IPS-15b (cell line): Measurements from ENCODE around the gene KRTAP3-1.
"Not testable (repeated sequence)": the region's sequence is repeated elsewhere in the genome, so short reads cannot be mapped to it uniquely, and the experiment has no call there.

Experiments used
- H3K27me3 ChIP-seq: one replicate; pipeline ENCODE4 v1.6.1; 2013; ENCODE audit warnings: low read length; ENCODE audit not compliant: control insufficient read depth, insufficient read depth
- H3K36me3 ChIP-seq: one replicate; pipeline ENCODE4 v1.6.1; 2013; ENCODE audit warnings: low read length; ENCODE audit not compliant: control insufficient read depth, insufficient read depth
- H3K4me1 ChIP-seq: one replicate; pipeline ENCODE4 v1.6.1; 2013; ENCODE audit warnings: mild to moderate bottlenecking, low read length; ENCODE audit not compliant: control insufficient read depth, insufficient read depth
- H3K4me3 ChIP-seq: one replicate; pipeline ENCODE4 v1.5.1; 2013; ENCODE audit warnings: low read depth, low read length
- H3K9ac ChIP-seq: one replicate; pipeline ENCODE4 v1.6.1; 2013; ENCODE audit warnings: low read depth, mild to moderate bottlenecking, low read length
- H3K9me3 ChIP-seq: one replicate; pipeline ENCODE4 v1.6.1; 2013; ENCODE audit warnings: mild to moderate bottlenecking, low read length; ENCODE audit not compliant: control insufficient read depth, insufficient read depth

The KRTAP3-1 gene

GRCh38 chr17:41037853-41038350, 29.0 kb upstream of the KRTAP3-1 start:
- Histone ChIP-seq H3K4me3 (no peak overlapping the region), H3K9me3 (no peaks in the 10 kb centered on the region), H3K36me3 (no peaks in the 10 kb centered on the region), H3K27me3 (no peaks in the 10 kb centered on the region), H3K9ac (no peak overlapping the region), H3K4me1 (peaks cover 11% of the 10 kb centered on the region)

- not testable (repeated sequence) for H3K9ac ChIP-seq, H3K9me3 ChIP-seq, H3K27me3 ChIP-seq, H3K4me3 ChIP-seq, H3K36me3 ChIP-seq
- H3K4me1 ChIP-seq: peaks cover 10% of the 10 kb centered on the region
Measured at GRCh38 chr17:41034346-41034935, 25.5 kb upstream of the KRTAP3-1 start, which contains the start of gene KRTAP1-3. Gene KRTAP1-3 (minus strand): TSS chr17:41034874. CDS start chr17:41034821, 53 bp downstream.

- Histone ChIP-seq H3K9me3 (no peaks in the 10 kb centered on the region), H3K4me1 (no peaks in the 10 kb centered on the region), H3K9ac (no peak within 1 kb of the TSS), H3K36me3 (no peaks in the 10 kb centered on the region), H3K27me3 (no peaks in the 10 kb centered on the region), H3K4me3 (no peak within 1 kb of the TSS)
Measured at GRCh38 chr17:41029633-41030245, 20.8 kb upstream of the KRTAP3-1 start, which contains the start of gene KRTAP1-4. Gene KRTAP1-4 (minus strand): TSS chr17:41030195. CDS start chr17:41030078, 117 bp downstream.

- Histone ChIP-seq H3K9me3 (no peaks in the 10 kb centered on the region), H3K4me3 (no peak within 1 kb of the TSS)
Measured at GRCh38 chr17:41026715-41027471, 18.0 kb upstream of the KRTAP3-1 start, which contains the start of gene KRTAP1-5. Gene KRTAP1-5 (minus strand): TSS chr17:41027208. CDS start chr17:41027155, 53 bp downstream.

GRCh38 chr17:41024697-41025096, 15.8 kb upstream of the KRTAP3-1 start:
- no peaks in the 10 kb centered on the region for H3K9me3 ChIP-seq
- no peaks in the 10 kb centered on the region for H3K36me3 ChIP-seq
- no peaks in the 10 kb centered on the region for H3K4me1 ChIP-seq
- H3K4me3 ChIP-seq: no peak overlapping the region
- no peak overlapping the region for H3K9ac ChIP-seq
- H3K27me3 ChIP-seq: no peaks in the 10 kb centered on the region

More at GRCh38 chr17:41026715-41027471, 18.0 kb upstream of the KRTAP3-1 start, which contains the start of gene KRTAP1-5:
- Histone ChIP-seq H3K27me3 (no peaks in the 10 kb centered on the region), H3K9ac (no peak within 1 kb of the TSS), H3K4me1 (no peaks in the 10 kb centered on the region), H3K36me3 (no peaks in the 10 kb centered on the region)

GRCh38 chr17:41020336-41020735, 11.4 kb upstream of the KRTAP3-1 start:
- H3K4me3 ChIP-seq: no peak overlapping the region
- H3K36me3 ChIP-seq: no peaks in the 10 kb centered on the region
- H3K27me3 ChIP-seq: no peaks in the 10 kb centered on the region
- H3K9ac ChIP-seq: no peak overlapping the region
- no peaks in the 10 kb centered on the region for H3K9me3 ChIP-seq
- H3K4me1 ChIP-seq: no peaks in the 10 kb centered on the region

- no peaks in the 10 kb centered on the region for H3K9me3 ChIP-seq
- H3K4me3 ChIP-seq: no peak overlapping the region
- H3K4me1 ChIP-seq: no peaks in the 10 kb centered on the region
- no peak overlapping the region for H3K9ac ChIP-seq
- no peaks in the 10 kb centered on the region for H3K36me3 ChIP-seq
- H3K27me3 ChIP-seq: no peaks in the 10 kb centered on the region
Measured at GRCh38 chr17:41019415-41019814, 10.5 kb upstream of the KRTAP3-1 start.

- no peaks in the 10 kb centered on the region for H3K27me3 ChIP-seq
- no peaks in the 10 kb centered on the region for H3K36me3 ChIP-seq
- H3K4me1 ChIP-seq: no peaks in the 10 kb centered on the region
- H3K9me3 ChIP-seq: no peaks in the 10 kb centered on the region
- no peak overlapping the region for H3K4me3 ChIP-seq
- H3K9ac ChIP-seq: no peak overlapping the region
Measured at GRCh38 chr17:41018541-41018940, 9.6 kb upstream of the KRTAP3-1 start.

- no peaks in the 10 kb centered on the region for H3K27me3 ChIP-seq
- H3K36me3 ChIP-seq: no peaks in the 10 kb centered on the region
- no peaks in the 10 kb centered on the region for H3K9me3 ChIP-seq
- no peak overlapping the region for H3K9ac ChIP-seq
- H3K4me1 ChIP-seq: no peaks in the 10 kb centered on the region
- no peak overlapping the region for H3K4me3 ChIP-seq
Measured at GRCh38 chr17:41016578-41017215, 7.8 kb upstream of the KRTAP3-1 start.

GRCh38 chr17:41015454-41015853, 6.5 kb upstream of the KRTAP3-1 start:
- no peak overlapping the region for H3K9ac ChIP-seq
- H3K36me3 ChIP-seq: no peaks in the 10 kb centered on the region
- no peaks in the 10 kb centered on the region for H3K9me3 ChIP-seq
- H3K4me1 ChIP-seq: no peaks in the 10 kb centered on the region
- H3K4me3 ChIP-seq: no peak overlapping the region
- H3K27me3 ChIP-seq: no peaks in the 10 kb centered on the region

- no peak overlapping the region for H3K9ac ChIP-seq
- no peak overlapping the region for H3K4me3 ChIP-seq
- no peaks in the 10 kb centered on the region for H3K27me3 ChIP-seq
- H3K36me3 ChIP-seq: no peaks in the 10 kb centered on the region
- no peaks in the 10 kb centered on the region for H3K9me3 ChIP-seq
- H3K4me1 ChIP-seq: peaks cover 2% of the 10 kb centered on the region
Measured at GRCh38 chr17:41013606-41014005, 4.7 kb upstream of the KRTAP3-1 start.
